HepG2 (cell line): ENCODE measurements around the gene GPR17. TPM values are rescaled to one million over a fixed set of nuclear protein-coding genes. Genes with fewer than 3 reads are reported as not detected.

Source experiments
- ATM ChIP-seq: fragments of 450-650 bp; IDR thresholded peaks from 2 replicates; pipeline ENCODE4 v1.7.1; 2017; ENCODE audit warnings: mild to moderate bottlenecking, borderline replicate concordance
- CC2D1A ChIP-seq: sonication (generic); formaldehyde crosslinking; IDR thresholded peaks from 2 replicates; pipeline ENCODE4 v1.8.1; 2023; ENCODE audit warnings: mild to moderate bottlenecking, missing genetic modification reagents
- ELF4 ChIP-seq: sonication (generic); formaldehyde crosslinking; IDR thresholded peaks from 2 replicates; pipeline ENCODE4 v1.5.0; 2020; ENCODE audit warnings: missing genetic modification reagents, mild to moderate bottlenecking, moderate library complexity, borderline replicate concordance
- FIP1L1 ChIP-seq: fragments of 200-400 bp; formaldehyde crosslinking; IDR thresholded peaks from 2 replicates; pipeline ENCODE4 v1.6.1; 2018; ENCODE audit warnings: low read depth, mild to moderate bottlenecking, low read length, moderate library complexity, borderline replicate concordance; ENCODE audit not compliant: insufficient read depth
- KLF12 ChIP-seq: sonication (generic); formaldehyde crosslinking; IDR thresholded peaks from 2 replicates; pipeline ENCODE4 v1.4.0; 2020; ENCODE audit warnings: missing genetic modification reagents, borderline replicate concordance
- MED8 ChIP-seq: sonication (generic); formaldehyde crosslinking; IDR thresholded peaks from 2 replicates; pipeline ENCODE4 v1.8.1; 2023; ENCODE audit warnings: mild to moderate bottlenecking, missing genetic modification reagents; ENCODE audit not compliant: insufficient replicate concordance
- NBN ChIP-seq: fragments of 450-650 bp; conservative IDR thresholded peaks from 2 replicates; pipeline ENCODE4 v1.6.1; 2017
- NR2C2 ChIP-seq: sonication (generic); formaldehyde crosslinking; IDR thresholded peaks from 2 replicates; pipeline ENCODE4 v1.4.0; 2020; ENCODE audit warnings: missing genetic modification reagents, mild to moderate bottlenecking, moderate library complexity, borderline replicate concordance
- POLR2A ChIP-seq, 2 experiments: IDR thresholded peaks; 2 replicates each; pipeline ENCODE4 v1.6.1; 2011; ENCODE audit warnings: low read depth in 2 of 2, low read length in 2 of 2, mild to moderate bottlenecking in 1 of 2, moderate library complexity in 1 of 2; ENCODE audit not compliant: insufficient read depth in 1 of 2
- RCOR2 ChIP-seq: IDR thresholded peaks from 2 replicates; pipeline ENCODE4 v1.6.1; 2016; ENCODE audit warnings: missing biosample characterization, missing genetic modification reagents
- REST ChIP-seq, 2 experiments: IDR thresholded peaks; 2 replicates each; pipeline ENCODE4 v1.6.1; 2011 to 2012; ENCODE audit warnings: low read length in 2 of 2, borderline replicate concordance in 1 of 2, low read depth in 1 of 2, mild to moderate bottlenecking in 1 of 2, moderate library complexity in 1 of 2
- RNF219 ChIP-seq: sonication (generic); formaldehyde crosslinking; IDR thresholded peaks from 2 replicates; pipeline ENCODE4 v1.5.0; 2020; ENCODE audit warnings: mild to moderate bottlenecking, missing genetic modification reagents
- ZBTB37 ChIP-seq: sonication (generic); formaldehyde crosslinking; IDR thresholded peaks from 2 replicates; pipeline ENCODE4 v1.4.0; 2020; ENCODE audit warnings: mild to moderate bottlenecking, missing genetic modification reagents
- ZMAT3 ChIP-seq: sonication (generic); formaldehyde crosslinking; conservative IDR thresholded peaks from 2 replicates; pipeline ENCODE4 v1.7.0; 2021; ENCODE audit warnings: missing genetic modification reagents
- ZNF574 ChIP-seq: sonication (generic); formaldehyde crosslinking; IDR thresholded peaks from 2 replicates; pipeline ENCODE4 v1.4.0; 2020; ENCODE audit warnings: missing genetic modification reagents
- ZNF644 ChIP-seq: IDR thresholded peaks from 2 replicates; pipeline ENCODE4 v1.6.1; 2016; ENCODE audit warnings: low read depth
- ZNF678 ChIP-seq: sonication (generic); formaldehyde crosslinking; IDR thresholded peaks from 2 replicates; pipeline ENCODE4 v1.4.0; 2020; ENCODE audit warnings: mild to moderate bottlenecking, missing genetic modification reagents
- ZNF780A ChIP-seq: sonication (generic); formaldehyde crosslinking; IDR thresholded peaks from 2 replicates; pipeline ENCODE4 v1.8.0; 2022; ENCODE audit warnings: mild to moderate bottlenecking, missing genetic modification reagents, moderate library complexity
- polyA plus RNA-seq, 8 experiments: library from polyadenylated mRNA; depleted of rRNA in 3 of 8; stranded (reverse) in 7 of 8; unstranded in 1 of 8; fragments of >200 nt; fragmentation: Illumina TruSeq in 4 of 8; extraction: Trizol in 4 of 8; gene quantifications; 2 replicates each; pipeline versions ENCODE4 v1.2.1 to v1.2.3, GENCODE V29; 2011 to 2016; ENCODE audit warnings: low read depth in 4 of 8, missing spikeins in 1 of 8, mixed read lengths in 1 of 8; ENCODE audit not compliant: insufficient read depth in 1 of 8
- total RNA-seq, 5 experiments: library from RNA; depleted of rRNA; stranded (reverse); fragments of >200 nt; fragmentation: Illumina TruSeq; extraction: Trizol; gene quantifications; 2 replicates each; pipeline ENCODE4 v1.2.3, GENCODE V29; 2016; ENCODE audit warnings: low read depth in 1 of 5

Gene GPR17
- total and polyA plus RNA-seq, 2 of the 13 experiments (the other 11 are each of a cell fraction or from before 2014, with no cell fraction given): not detected

- TF ChIP-seq KLF12 (CRISPR knock-in tag): peak; percentile 51
- 0 out of 4 replicates have a peak, but pooled peaks of 1 of the 2 experiments have one; percentile 27 for TF ChIP-seq REST (IDR thresholded peaks at IDR 0.05; ENCODE audit: borderline replicate concordance in 1 of 2, low read depth in 1 of 2, low read length in 2 of 2)
- no peak for TF ChIP-seq MED8 (CRISPR knock-in tag)
- TF ChIP-seq ZNF678 (CRISPR knock-in tag): no peak; the same call in 1 of the 2 replicates
- no peak for TF ChIP-seq CC2D1A (CRISPR knock-in tag)
- no peak for TF ChIP-seq ZBTB37
- peak; percentile 41 for TF ChIP-seq NR2C2 (CRISPR knock-in tag)
- TF ChIP-seq RCOR2 (CRISPR knock-in tag): no peak
- TF ChIP-seq ZMAT3 (CRISPR knock-in tag): peak; percentile 97
- TF ChIP-seq POLR2A (IDR thresholded peaks at IDR 0.05; ENCODE audit: insufficient read depth in 1 of 2, low read depth in 2 of 2, low read length in 2 of 2): peak in 1 of 2 experiments; percentile 50; a peak in 2 of 4 replicates
- no peak for TF ChIP-seq FIP1L1
- peak; percentile 89 for TF ChIP-seq ZNF574 (CRISPR knock-in tag)
- no peak for TF ChIP-seq RNF219 (CRISPR knock-in tag)
- no peak for TF ChIP-seq ZNF644
- no peak for TF ChIP-seq ELF4 (CRISPR knock-in tag)
- TF ChIP-seq NBN: no peak
- no peak for TF ChIP-seq ATM
- TF ChIP-seq ZNF780A: no peak; the same call in 1 of the 2 replicates
These were observed 55.9 kb downstream of the GPR17 start (continued) for GRCh38 chr2:127701651-127702394.
